Measurements from ENCODE around the gene MAP7.
"Not testable (repeated sequence)": the region's sequence is repeated elsewhere in the genome, so short reads cannot be mapped to it uniquely, and the experiment has no call there.

Gene MAP7

GRCh38 chr6:136309729-136310311 is 240.4 kb downstream of the MAP7 start:
- no peak for DNase-seq (ENCODE audit: low read depth in 1 of 2, low spot score in 1 of 2)

- no peak for DNase-seq (ENCODE audit: low read depth in 1 of 2, low spot score in 1 of 2)
These were observed 241.1 kb downstream of the MAP7 start for GRCh38 chr6:136309171-136309570.

DNA sequence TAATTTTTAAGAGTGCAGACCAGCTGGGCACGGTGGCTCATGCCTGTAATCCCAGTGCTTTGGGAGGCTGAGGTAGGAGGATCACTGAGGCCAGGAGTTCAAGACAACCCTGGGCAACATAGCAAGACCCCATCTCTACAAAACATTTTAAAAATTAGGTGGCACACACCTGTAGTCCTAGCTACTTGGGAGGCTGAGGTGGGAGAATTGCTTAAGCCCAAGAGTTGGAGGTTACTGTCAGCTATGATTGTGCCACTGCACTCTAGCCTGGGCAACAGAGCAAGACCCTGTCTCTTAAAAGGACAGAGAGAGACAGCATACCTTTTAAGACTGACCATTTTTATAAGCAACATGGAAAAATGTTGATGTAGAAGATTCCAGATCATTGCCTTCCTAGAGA is 241.8 kb downstream of the MAP7 start:
- not testable (repeated sequence) for DNase-seq (ENCODE audit: low read depth in 1 of 2, low spot score in 1 of 2)

DNA sequence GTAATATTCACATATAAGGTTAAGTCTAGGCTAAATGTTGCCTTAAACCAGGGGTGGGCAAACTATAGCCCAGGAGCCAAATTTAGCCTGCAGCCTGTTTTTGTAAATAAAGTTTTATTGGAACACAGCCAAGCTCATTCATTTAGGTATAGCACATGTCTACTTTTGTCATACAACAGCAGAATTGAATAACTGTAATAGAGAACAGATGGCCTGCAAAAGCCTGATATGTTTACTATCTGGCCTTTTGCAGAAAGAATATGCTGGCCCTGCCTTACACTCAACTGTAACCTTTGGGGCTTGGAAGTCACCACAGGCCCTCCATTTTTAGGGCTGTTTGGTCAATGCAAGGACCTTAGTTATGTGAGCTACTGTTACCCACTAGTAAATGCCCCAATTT is 242.9 kb downstream of the MAP7 start:
- DNase-seq (ENCODE audit: low read depth in 1 of 2, low spot score in 1 of 2): no peak

- DNase-seq (ENCODE audit: low read depth in 1 of 2, low spot score in 1 of 2): no peak
These were observed 243.8 kb downstream of the MAP7 start for GRCh38 chr6:136306466-136306865.

DNA sequence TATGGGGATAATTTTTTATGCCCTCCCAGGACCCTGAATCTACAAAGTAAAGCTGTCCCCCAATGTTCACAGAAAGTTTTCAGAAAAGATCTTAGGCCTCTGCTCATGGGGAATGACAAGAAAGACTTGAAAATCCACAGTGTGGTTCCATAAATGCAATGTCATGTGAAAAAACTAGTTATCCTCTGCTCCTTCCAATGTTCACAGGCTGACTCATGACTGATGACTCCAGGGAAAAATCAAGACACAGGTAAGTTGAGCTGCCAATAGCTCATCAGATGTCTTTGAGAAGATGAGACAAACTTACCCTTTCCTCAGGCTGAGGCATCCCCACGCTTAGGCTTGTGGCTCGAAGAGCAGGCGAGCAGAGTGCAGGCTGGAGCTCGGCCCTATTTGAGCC is 245.8 kb downstream of the MAP7 start:
- no peak for DNase-seq (ENCODE audit: low read depth in 1 of 2, low spot score in 1 of 2)

- no peak for DNase-seq (ENCODE audit: low read depth in 1 of 2, low spot score in 1 of 2)
These were observed 246.7 kb downstream of the MAP7 start for GRCh38 chr6:136303516-136303915.

DNA sequence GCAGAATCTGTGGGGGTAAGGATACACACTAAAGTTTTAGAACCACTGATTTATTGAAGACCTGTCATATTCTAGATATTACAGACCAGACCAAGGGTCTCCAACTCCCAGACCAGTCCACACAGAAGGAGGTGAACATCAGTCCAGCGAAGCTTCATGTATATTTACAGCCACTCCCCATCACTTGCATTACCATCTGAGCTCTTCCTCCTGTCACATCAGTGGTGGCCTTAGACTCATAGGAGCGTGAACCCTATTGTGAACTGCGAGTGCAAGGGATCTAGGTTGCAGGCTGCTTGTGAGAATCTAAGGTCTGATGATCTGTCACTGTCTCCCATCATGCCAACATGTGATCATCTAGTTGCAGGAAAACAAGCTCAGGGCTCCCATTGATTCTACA is 255.6 kb downstream of the MAP7 start:
- DNase-seq (ENCODE audit: low read depth in 1 of 2, low spot score in 1 of 2): no peak

Data from activated T-helper 1 cell treated with anti-CD3 and anti-CD28 coated beads, Interleukin-2, amount 50 U/mL, for 16 hours (primary cell).